ENCODE data around the gene NAA38.
A peak's percentile ranks its signal among the peaks of the same experiment; 100 is the strongest.

NAA38 gene

GRCh38 chr17:7893187-7893880, 36.0 kb upstream of the NAA38 start:
- TF ChIP-seq CTCF (IDR thresholded peaks at IDR 0.05; ENCODE audit: insufficient read depth, low read depth, low read length, missing control alignments): no peak
- no peak overlapping the region for H3K4me3 ChIP-seq (ENCODE audit: low read depth, low read length)
- no peak for DNase-seq (ENCODE audit: low read depth)

- no peak overlapping the region for H3K4me3 ChIP-seq (ENCODE audit: low read depth, low read length)
- TF ChIP-seq CTCF (IDR thresholded peaks at IDR 0.05; ENCODE audit: insufficient read depth, low read depth, low read length, missing control alignments): no peak
- DNase-seq (ENCODE audit: low read depth): peak; percentile 45
These were observed 32.0 kb upstream of the NAA38 start for GRCh38 chr17:7889166-7889955.

- TF ChIP-seq CTCF (IDR thresholded peaks at IDR 0.05; ENCODE audit: insufficient read depth, low read depth, low read length, missing control alignments): no peak
- peak within 1 kb of the TSS; percentile 71 for H3K4me3 ChIP-seq (ENCODE audit: low read depth, low read length)
- no peak for DNase-seq (ENCODE audit: low read depth)
These were observed 31.0 kb upstream of the NAA38 start, which contains the start of gene CHD3 for GRCh38 chr17:7888184-7888920. TSS of gene CHD3 (plus strand) at chr17:7888789. CDS start at chr17:7889001, 212 bp downstream.

GRCh38 chr17:7887482-7888183, 30.3 kb upstream of the NAA38 start:
- peak overlapping the region; percentile 71 for H3K4me3 ChIP-seq (ENCODE audit: low read depth, low read length)
- no peak for TF ChIP-seq CTCF (IDR thresholded peaks at IDR 0.05; ENCODE audit: insufficient read depth, low read depth, low read length, missing control alignments)
- DNase-seq (ENCODE audit: low read depth): peak; percentile 71

GRCh38 chr17:7887038-7887481, 29.7 kb upstream of the NAA38 start:
- H3K4me3 ChIP-seq (ENCODE audit: low read depth, low read length): peak overlapping the region; percentile 71
- no peak for DNase-seq (ENCODE audit: low read depth)
- no peak for TF ChIP-seq CTCF (IDR thresholded peaks at IDR 0.05; ENCODE audit: insufficient read depth, low read depth, low read length, missing control alignments)
